ENCODE measurements around the gene USP15. TPM values are rescaled to one million over a fixed set of nuclear protein-coding genes. Genes with fewer than 3 reads are reported as not detected.

Gene USP15
- total and polyA plus RNA-seq, 2 of the 8 experiments (the other 6 are each of a cell fraction or from before 2014, with no cell fraction given): 12.7 to 38.6 TPM

DNA sequence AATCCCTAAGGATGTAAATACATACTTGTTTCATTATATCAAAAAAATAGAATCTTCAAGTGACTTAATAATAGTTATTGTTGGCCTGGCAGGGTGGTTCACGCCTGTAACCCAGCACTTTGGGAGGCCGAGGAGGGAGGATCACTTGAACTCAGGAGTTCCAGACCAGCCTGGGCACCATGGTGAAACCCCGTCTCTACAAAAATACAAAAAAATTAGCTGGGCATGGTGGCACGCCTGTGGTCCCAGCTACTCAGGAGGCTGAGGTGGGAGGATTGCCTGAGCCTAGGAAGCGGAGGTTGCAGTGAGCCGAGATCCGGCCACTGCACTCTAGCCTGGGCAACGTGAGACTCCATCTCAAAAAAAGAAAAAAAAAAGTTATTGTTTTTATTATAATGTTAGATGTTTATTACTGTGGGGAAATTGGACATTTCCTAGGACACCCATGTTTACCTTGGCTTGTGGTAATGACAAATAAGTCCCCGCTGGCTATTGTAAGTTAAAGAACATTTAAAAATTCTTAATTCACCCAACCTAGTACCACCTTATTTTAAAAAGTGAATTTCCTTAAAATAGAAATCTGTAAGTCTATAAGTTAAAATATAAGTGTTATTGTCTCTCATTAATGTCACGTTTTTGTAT, 1.8 kb downstream of the USP15 start:
- FAIRE-seq (no peak), DNase-seq (ENCODE audit: low read depth in 1 of 2, low spot score in 2 of 2) (no peak)
- TF ChIP-seq CTBP2 (IDR thresholded peaks at IDR 0.05; ENCODE audit: borderline replicate concordance, insufficient read depth, insufficient read length, low read length) (no peak), TEAD4 (IDR thresholded peaks at IDR 0.05; ENCODE audit: low read depth, low read length) (no peak), JUND (IDR thresholded peaks at IDR 0.05; ENCODE audit: low read length) (no peak), CHD2 (IDR thresholded peaks at IDR 0.05; ENCODE audit: low read length) (no peak), JUN (IDR thresholded peaks at IDR 0.05; ENCODE audit: low read depth, low read length) (no peak), ZNF274 (IDR thresholded peaks at IDR 0.05; ENCODE audit: borderline replicate concordance, extremely low read depth, low read length) (no peak), NANOG (IDR thresholded peaks at IDR 0.05; ENCODE audit: insufficient read depth, low read depth, low read length, poor library complexity, severe bottlenecking) (no peak), SP2 (IDR thresholded peaks at IDR 0.05; ENCODE audit: low read length) (no peak), YY1 (IDR thresholded peaks at IDR 0.05; ENCODE audit: low read depth, low read length) (no peak), HDAC2 (IDR thresholded peaks at IDR 0.05; ENCODE audit: borderline replicate concordance in 1 of 2, low read depth in 2 of 2, low read length in 2 of 2) (no peak), CEBPB (IDR thresholded peaks at IDR 0.05; ENCODE audit: low read depth, low read length) (no peak), SUZ12 (IDR thresholded peaks at IDR 0.05; ENCODE audit: low read length) (no peak), RBBP5 (IDR thresholded peaks at IDR 0.05; ENCODE audit: borderline replicate concordance, low read depth, low read length) (no peak)
- Histone ChIP-seq H3K27ac (ENCODE audit: low read depth, low read length) (no peak overlapping the region), H3K56ac (replicated peaks; ENCODE audit: insufficient read length, low read depth, low read length) (no peak overlapping the region), H3K79me1 (ENCODE audit: low read depth, low read length) (no peaks in the 10 kb centered on the region), H4K20me1 (replicated peaks in 1 of 2; ENCODE audit: control insufficient read depth in 1 of 2, insufficient read depth in 2 of 2, low read length in 2 of 2) (no peaks in the 10 kb centered on the region), H2BK120ac (replicated peaks; ENCODE audit: low read depth, low read length) (no peak overlapping the region), H2AK5ac (ENCODE audit: low read depth, low read length) (no peak overlapping the region), H2BK20ac (ENCODE audit: low read length) (no peak overlapping the region), H4K5ac (ENCODE audit: insufficient read length, low read depth, low read length) (no peak overlapping the region), H3K14ac (ENCODE audit: insufficient read length) (no peak overlapping the region), H3K23me2 (ENCODE audit: low read depth, low read length) (peaks cover 3% of the 10 kb centered on the region; the same call in 1 of the 2 replicates), H2BK15ac (ENCODE audit: low read length) (no peak overlapping the region), H3K4me2 (ENCODE audit: insufficient read depth in 1 of 2, low read depth in 2 of 2, low read length in 2 of 2) (peak overlapping the region; percentile 85 to 90; a peak in 2 of 4 replicates), H3K4me1 (replicated peaks in 1 of 4; ENCODE audit: control insufficient read depth in 3 of 4, insufficient read depth in 4 of 4, low read length in 3 of 4) (no peaks in the 10 kb centered on the region), H2BK5ac (ENCODE audit: low read depth, low read length) (no peak overlapping the region), H4K91ac (replicated peaks; ENCODE audit: insufficient read length, low read length) (no peak overlapping the region), H2BK12ac (ENCODE audit: low read depth, low read length) (no peak overlapping the region), H3K18ac (ENCODE audit: extremely low read depth, low read length) (no peak overlapping the region), H2AFZ (ENCODE audit: low read length) (no peak overlapping the region), H3K36me3 (ENCODE audit: control insufficient read depth in 2 of 4, insufficient read depth in 4 of 4, low read length in 3 of 4) (no peaks in the 10 kb centered on the region), H3K4me3 (ENCODE audit: extremely low read depth in 1 of 4, insufficient read depth in 2 of 4, low read depth in 3 of 4, low read length in 4 of 4) (peak overlapping the region in 1 of 4 experiments; percentile 89; a peak in 1 of 8 replicates), H3K23ac (ENCODE audit: insufficient read length) (no peak overlapping the region), H3K9me3 (ENCODE audit: insufficient read depth in 2 of 2, low read depth in 1 of 2, low read length in 1 of 2) (no peaks in the 10 kb centered on the region), H3K79me2 (ENCODE audit: control insufficient read depth in 1 of 2, insufficient read depth in 2 of 2, low read length in 2 of 2) (peaks cover 3 to 64% of the 10 kb centered on the region in 2 experiments), H3K9ac (replicated peaks in 1 of 4; ENCODE audit: extremely low read depth in 1 of 4, low read depth in 3 of 4, low read length in 3 of 4) (no peak overlapping the region), H3K27me3 (replicated peaks in 1 of 4; ENCODE audit: control insufficient read depth in 3 of 4, extremely low read depth in 1 of 4, insufficient read depth in 3 of 4, low read length in 3 of 4) (no peaks in the 10 kb centered on the region), H4K8ac (ENCODE audit: extremely low read depth, insufficient read depth, low read length) (no peak overlapping the region), H3K4ac (replicated peaks; ENCODE audit: insufficient read length, low read depth, low read length) (no peak overlapping the region)
- POLR2A ChIA-PET (ENCODE audit: partially characterized antibody): no interaction called here
- WGBS, 2 experiments (ENCODE audit: extremely low coverage in 1 of 2, insufficient coverage in 1 of 2, insufficient read length in 1 of 2, insufficient replicate concordance in 2 of 2, low coverage in 1 of 2, low lambda C conversion rate in 2 of 2, missing lambda C conversion rate in 1 of 2): 91% methylated on average over 10 of the region's 10 CpGs; no CpG with 5 or more reads in 1 of the 2 experiments
- CTCF ChIA-PET (ENCODE audit: partially characterized antibody): no interaction called here

Data from H1 (cell line).